HepG2 (cell line): ENCODE measurements around the gene SNX22. TPM values are rescaled to one million over a fixed set of nuclear protein-coding genes. Genes with fewer than 3 reads are reported as not detected.

Source experiments
- ATAC-seq: fragments of 200-7000 bp; cut with Tn5 transposase; 3 replicates; pipeline ENCODE4 v1.9.1; 2020; ENCODE audit warnings: mild to moderate bottlenecking, moderate library complexity
- BruUV-seq: library from RNA; stranded (reverse); fragments of 400-500 nt; replicated peaks from 2 replicates; lab custom pipeline; 2021; lab: Mats Ljungman, UMichigan
- CTCF ChIA-PET: fragments of 300-600 bp; formaldehyde crosslinking; extraction: SDS; loops from one replicate; lab custom pipeline; 2021; ENCODE audit warnings: low total read pairs, inconsistent platforms, low intra/inter-chr PET ratio; lab: Yijun Ruan, JAX
- POLR2A ChIA-PET: fragments of 350-600 bp; sonication (Branson Sonifier 250); formaldehyde crosslinking; loops from one replicate; lab custom pipeline; 2020; ENCODE audit warnings: antibody characterized with exemption, inconsistent platforms; lab: Yijun Ruan, JAX
- DNase-seq: peaks from one replicate; pipeline ENCODE4 v3.0.0-alpha.2; 2015; ENCODE audit warnings: low spot score
- FAIRE-seq: peaks from 3 replicates; lab custom pipeline; 2011; peaks lifted over from hg19 to GRCh38; lab: Jason Lieb, UNC
- H2AFZ ChIP-seq: one replicate; pipeline ENCODE4 v1.6.1; 2011; ENCODE audit warnings: low read length, inconsistent platforms
- H3K27ac ChIP-seq: fragments of 300-600 bp; 3 replicates; pipeline ENCODE4 v1.8.0; 2011; ENCODE audit warnings: mixed run types, mild to moderate bottlenecking, mixed read lengths, low read length, inconsistent platforms; ENCODE audit not compliant: insufficient read depth; ENCODE audit errors: extremely low read length
- H3K27me3 ChIP-seq, 2 experiments: fragments of 200-600 bp in 1 of 2; 2 replicates in 1 of 2; 3 replicates in 1 of 2; pipeline versions ENCODE4 v1.6.0 to v1.8.0; 2011; ENCODE audit warnings: low read length in 2 of 2, mild to moderate bottlenecking in 2 of 2, moderate library complexity in 2 of 2, inconsistent platforms in 1 of 2; ENCODE audit not compliant: insufficient read depth in 2 of 2, control insufficient read depth in 1 of 2
- H3K36me3 ChIP-seq, 2 experiments: fragments of 200-600 bp in 1 of 2; replicated peaks in 1 of 2; 2 replicates in 1 of 2; 3 replicates in 1 of 2; pipeline versions ENCODE4 v1.5.1 to v1.8.0; 2011; ENCODE audit warnings: low read length in 2 of 2, inconsistent platforms in 1 of 2; ENCODE audit not compliant: insufficient read depth in 2 of 2, control insufficient read depth in 1 of 2
- H3K4me1 ChIP-seq: 2 replicates; pipeline ENCODE4 v1.5.1; 2012; ENCODE audit warnings: low read length, inconsistent platforms; ENCODE audit not compliant: insufficient read depth
- H3K4me2 ChIP-seq: 2 replicates; pipeline ENCODE4 v1.6.0; 2011; ENCODE audit warnings: low read depth, low read length, inconsistent platforms
- H3K4me3 ChIP-seq, 3 experiments: fragments of 200-600 bp in 1 of 3; sonication (generic), shearing (Covaris generic) in 1 of 3; replicated peaks in 1 of 3; 2 replicates each; pipeline ENCODE4 v1.5.1; 2011 to 2016; ENCODE audit warnings: low read length in 3 of 3, inconsistent platforms in 2 of 3, low read depth in 2 of 3, mild to moderate bottlenecking in 2 of 3, control low read depth in 1 of 3, mixed read lengths in 1 of 3; ENCODE audit not compliant: insufficient read depth in 1 of 3
- H3K79me2 ChIP-seq: one replicate; pipeline ENCODE4 v1.6.1; 2011; ENCODE audit warnings: low read length, inconsistent platforms; ENCODE audit not compliant: insufficient read depth
- H3K9ac ChIP-seq: 2 replicates; pipeline ENCODE4 v1.6.0; 2011; ENCODE audit warnings: mild to moderate bottlenecking, low read depth, low read length, inconsistent platforms; ENCODE audit not compliant: insufficient read depth
- H3K9me3 ChIP-seq: 2 replicates; pipeline ENCODE4 v1.5.1; 2012; ENCODE audit warnings: mild to moderate bottlenecking, low read length
- H4K20me1 ChIP-seq: 2 replicates; pipeline ENCODE4 v1.6.0; 2011; ENCODE audit warnings: inconsistent platforms, mild to moderate bottlenecking, low read length, moderate library complexity; ENCODE audit not compliant: insufficient read depth
- BCL6 ChIP-seq: IDR thresholded peaks from 2 replicates; pipeline ENCODE4 v1.6.1; 2016; ENCODE audit warnings: missing genetic modification reagents, missing compliant biosample characterization
- BRF2 ChIP-seq: sonication (generic); formaldehyde crosslinking; IDR thresholded peaks from 2 replicates; pipeline ENCODE4 v1.8.1; 2022; ENCODE audit warnings: mild to moderate bottlenecking, missing genetic modification reagents
- CEBPB ChIP-seq: IDR thresholded peaks from 2 replicates; pipeline ENCODE4 v1.6.1; 2011; ENCODE audit warnings: low read depth, low read length, improper control_type of control experiment, borderline replicate concordance
- CEBPG ChIP-seq: IDR thresholded peaks from 2 replicates; pipeline ENCODE4 v1.6.1; 2016
- LCORL ChIP-seq, 2 experiments: fragments of 450-650 bp in 1 of 2; sonication (generic) in 1 of 2; formaldehyde crosslinking in 1 of 2; IDR thresholded peaks; 2 replicates each; pipeline versions ENCODE4 v1.5.0 to v1.6.1; 2017 to 2020; ENCODE audit warnings: antibody characterized with exemption in 1 of 2, missing genetic modification reagents in 1 of 2
- NFAT5 ChIP-seq: sonication (generic); formaldehyde crosslinking; IDR thresholded peaks from 2 replicates; pipeline ENCODE4 v1.4.0; 2020; ENCODE audit warnings: missing genetic modification reagents
- RAD51 ChIP-seq: fragments of 450-650 bp; IDR thresholded peaks from 2 replicates; pipeline ENCODE4 v1.6.1; 2016; ENCODE audit warnings: borderline replicate concordance
- SIN3A ChIP-seq: IDR thresholded peaks from 2 replicates; pipeline ENCODE4 v1.6.1; 2011; ENCODE audit warnings: low read depth, mild to moderate bottlenecking, control low read depth, low read length, borderline replicate concordance
- SOX5 ChIP-seq: IDR thresholded peaks from 2 replicates; pipeline ENCODE4 v1.6.1; 2016; ENCODE audit warnings: borderline replicate concordance
- SP140L ChIP-seq: sonication (generic); formaldehyde crosslinking; IDR thresholded peaks from 2 replicates; pipeline ENCODE4 v1.4.0; 2020; ENCODE audit warnings: missing genetic modification reagents, borderline replicate concordance
- TCF7L2 ChIP-seq: IDR thresholded peaks from 2 replicates; pipeline ENCODE4 v1.6.1; 2011; ENCODE audit warnings: mild to moderate bottlenecking, low read depth, low read length, moderate library complexity
- YEATS2 ChIP-seq: sonication (generic); formaldehyde crosslinking; IDR thresholded peaks from 2 replicates; pipeline ENCODE4 v1.4.0; 2020; ENCODE audit warnings: missing genetic modification reagents, borderline replicate concordance
- ZFP36 ChIP-seq: fragments of 150-350 bp; IDR thresholded peaks from 2 replicates; pipeline ENCODE4 v1.6.1; 2018; ENCODE audit warnings: borderline replicate concordance, low read length, low read depth; ENCODE audit not compliant: partially characterized antibody
- ZNF18 ChIP-seq: sonication (generic); formaldehyde crosslinking; IDR thresholded peaks from 2 replicates; pipeline ENCODE4 v1.8.0; 2022; ENCODE audit warnings: mild to moderate bottlenecking, missing genetic modification reagents; ENCODE audit not compliant: insufficient replicate concordance
- ZNF317 ChIP-seq: sonication (generic); formaldehyde crosslinking; IDR thresholded peaks from 2 replicates; pipeline ENCODE4 v1.5.0; 2020; ENCODE audit warnings: mild to moderate bottlenecking, missing genetic modification reagents
- WGBS: methylation state at CpG from one replicate; pipeline ENCODE4 v1.1.6; 2017; ENCODE audit warnings: low lambda C conversion rate; 5-methylcytosine and 5-hydroxymethylcytosine counted together
- in situ Hi-C: cut with HindIII; loops from 2 replicates; pipeline ENCODE4 v1.10.0; 2017; ENCODE audit warnings: low pct_unique_long_range_greater_than_20kb; ENCODE audit not compliant: extremely low pct_ligation_motif_present
- intact Hi-C: fragments of 100-400 bp; cut with micrococcal nuclease; formaldehyde crosslinking; loops from one replicate; pipeline ENCODE4 v1.10.0; 2022; ENCODE audit not compliant: unreplicated experiment
- polyA plus RNA-seq, 8 experiments: library from polyadenylated mRNA; depleted of rRNA in 3 of 8; stranded (reverse) in 7 of 8; unstranded in 1 of 8; fragments of >200 nt; fragmentation: Illumina TruSeq in 4 of 8; extraction: Trizol in 4 of 8; gene quantifications; 2 replicates each; pipeline versions ENCODE4 v1.2.1 to v1.2.3, GENCODE V29; 2011 to 2016; ENCODE audit warnings: low read depth in 4 of 8, missing spikeins in 1 of 8, mixed read lengths in 1 of 8; ENCODE audit not compliant: insufficient read depth in 1 of 8
- total RNA-seq, 5 experiments: library from RNA; depleted of rRNA; stranded (reverse); fragments of >200 nt; fragmentation: Illumina TruSeq; extraction: Trizol; gene quantifications; 2 replicates each; pipeline ENCODE4 v1.2.3, GENCODE V29; 2016; ENCODE audit warnings: low read depth in 1 of 5

The SNX22 gene
- total and polyA plus RNA-seq, 2 of the 13 experiments (the other 11 are each of a cell fraction or from before 2014, with no cell fraction given), result 2.3 to 5.5 TPM

- TF ChIP-seq ZNF18 (CRISPR knock-in tag) (no peak), ZNF317 (CRISPR knock-in tag) (no peak), BRF2 (CRISPR knock-in tag) (no peak), YEATS2 (CRISPR knock-in tag) (no peak), SOX5 (CRISPR knock-in tag) (peak; percentile 61; the same call in 1 of the 2 replicates), SIN3A (no peak)
Measured at GRCh38 chr15:64112073-64112772, 39.3 kb upstream of the SNX22 start (continued).

- no peak overlapping the region for H2AFZ ChIP-seq
- DNase-seq, result no peak
- no peak for FAIRE-seq
- ChIA-PET POLR2A (interaction anchor here (1.2 kb wide), 2 partner anchors 17 to 20 kb away, joined by 4 to 5 read pairs; partner anchors contain the start of genes CIAO2A and SNX1), CTCF (no interaction called here)
- intact Hi-C loops, result no loop called here
- no peak overlapping the region for H3K9ac ChIP-seq
- H3K27ac ChIP-seq, result peak overlapping the region; percentile 21
- peaks cover 14% of the 10 kb centered on the region; the same call in 1 of the 2 replicates for H4K20me1 ChIP-seq
- H3K79me2 ChIP-seq, result peaks cover 45% of the 10 kb centered on the region
- 92% methylated on average over 1 of the region's 1 CpG for WGBS
- ATAC-seq, result no peak
- H3K27me3 ChIP-seq, result no peaks in the 10 kb centered on the region
- no peak overlapping the region for H3K4me3 ChIP-seq
- H3K4me1 ChIP-seq, result peaks cover 38% of the 10 kb centered on the region
- peaks cover 7 to 49% of the 10 kb centered on the region in 2 experiments for H3K36me3 ChIP-seq
- in situ Hi-C loops, result no loop called here
- BruUV-seq, result no TSS peak
- no peaks in the 10 kb centered on the region for H3K9me3 ChIP-seq
- H3K4me2 ChIP-seq, result no peak overlapping the region
- TF ChIP-seq SP140L (CRISPR knock-in tag), result no peak
- peak; percentile 79 for TF ChIP-seq CEBPB
- no peak for TF ChIP-seq ZFP36
- TF ChIP-seq LCORL (IDR thresholded peaks at IDR 0.05), result no peak
- no peak for TF ChIP-seq LCORL (CRISPR knock-in tag; IDR thresholded peaks at IDR 0.05)
- 0 out of 2 replicates have a peak, but pooled peaks have one; percentile 17 for TF ChIP-seq BCL6 (CRISPR knock-in tag)
- TF ChIP-seq NFAT5 (CRISPR knock-in tag), result no peak
- TF ChIP-seq CEBPG (CRISPR knock-in tag), result peak; percentile 44
- TF ChIP-seq RAD51, result no peak
- no peak for TF ChIP-seq TCF7L2
Measured at GRCh38 chr15:64112904-64113303, 38.6 kb upstream of the SNX22 start.
